H9 (cell line): ENCODE data around the gene KCNH5. TPM values are rescaled to one million over a fixed set of nuclear protein-coding genes. Genes with fewer than 3 reads are reported as not detected.

ENCODE experiments used
- DNase-seq: peaks from one replicate; pipeline ENCODE4 v3.0.0-alpha.2; 2017
- H2AFZ ChIP-seq: one replicate; pipeline ENCODE4 v1.6.1; 2013; ENCODE audit warnings: mild to moderate bottlenecking, low read length, control low read depth, moderate library complexity
- H2AK5ac ChIP-seq: 2 replicates; pipeline ENCODE4 v1.6.1; 2013; ENCODE audit warnings: low read length, control low read depth, mixed read lengths; ENCODE audit not compliant: insufficient read length
- H2BK120ac ChIP-seq: one replicate; pipeline ENCODE4 v1.6.1; 2013; ENCODE audit warnings: low read depth, mild to moderate bottlenecking, low read length, control low read depth, inconsistent platforms; ENCODE audit not compliant: poor library complexity, severe bottlenecking
- H2BK12ac ChIP-seq: 2 replicates; pipeline ENCODE4 v1.6.1; 2013; ENCODE audit warnings: low read length, control low read depth, mixed read lengths, low read depth; ENCODE audit not compliant: insufficient read length
- H2BK15ac ChIP-seq: 2 replicates; pipeline ENCODE4 v1.6.1; 2013; ENCODE audit warnings: low read depth, low read length, control low read depth
- H2BK20ac ChIP-seq: one replicate; pipeline ENCODE4 v1.6.1; 2013; ENCODE audit warnings: low read depth, mild to moderate bottlenecking, low read length, control low read depth, inconsistent platforms; ENCODE audit not compliant: poor library complexity, severe bottlenecking
- H2BK5ac ChIP-seq: 2 replicates; pipeline ENCODE4 v1.6.1; 2013; ENCODE audit warnings: low read length, control low read depth, mixed read lengths; ENCODE audit not compliant: insufficient read length
- H3K14ac ChIP-seq: 2 replicates; pipeline ENCODE4 v1.6.1; 2013; ENCODE audit warnings: low read length, control low read depth; ENCODE audit not compliant: insufficient read depth
- H3K18ac ChIP-seq: 2 replicates; pipeline ENCODE4 v1.6.1; 2013; ENCODE audit warnings: low read depth, mild to moderate bottlenecking, mixed read lengths, low read length, control low read depth; ENCODE audit not compliant: insufficient read length
- H3K23ac ChIP-seq: 2 replicates; pipeline ENCODE4 v1.6.1; 2013; ENCODE audit warnings: low read length, control low read depth, mixed read lengths, low read depth; ENCODE audit not compliant: insufficient read length
- H3K23me2 ChIP-seq: 2 replicates; pipeline ENCODE4 v1.6.1; 2013; ENCODE audit warnings: low read depth, mild to moderate bottlenecking, mixed read lengths, low read length, control low read depth; ENCODE audit not compliant: insufficient read length, poor library complexity, severe bottlenecking
- H3K27ac ChIP-seq: 2 replicates; pipeline ENCODE4 v1.5.1; 2013; ENCODE audit warnings: low read length, control low read depth, mixed read lengths, low read depth; ENCODE audit not compliant: insufficient read length
- H3K27me3 ChIP-seq: 2 replicates; pipeline ENCODE4 v1.6.1; 2013; ENCODE audit warnings: low read length, control low read depth, inconsistent platforms; ENCODE audit not compliant: insufficient read depth
- H3K4ac ChIP-seq: 2 replicates; pipeline ENCODE4 v1.6.1; 2013; ENCODE audit warnings: low read depth, mild to moderate bottlenecking, control low read depth, inconsistent platforms, low read length, moderate library complexity
- H3K4me1 ChIP-seq: 2 replicates; pipeline ENCODE4 v1.6.1; 2013; ENCODE audit warnings: low read length, control low read depth, inconsistent platforms; ENCODE audit not compliant: insufficient read depth
- H3K4me2 ChIP-seq: 2 replicates; pipeline ENCODE4 v1.6.1; 2013; ENCODE audit warnings: low read length, control low read depth, mixed read lengths; ENCODE audit not compliant: insufficient read length, insufficient read depth
- H3K56ac ChIP-seq: 2 replicates; pipeline ENCODE4 v1.6.1; 2013; ENCODE audit warnings: low read depth, mild to moderate bottlenecking, mixed read lengths, low read length, control low read depth; ENCODE audit not compliant: insufficient read length
- H3K79me1 ChIP-seq: 2 replicates; pipeline ENCODE4 v1.6.1; 2013; ENCODE audit warnings: low read depth, mild to moderate bottlenecking, moderate library complexity, low read length, control low read depth, inconsistent platforms; ENCODE audit not compliant: insufficient read depth, poor library complexity, severe bottlenecking
- H3K79me2 ChIP-seq: 2 replicates; pipeline ENCODE4 v1.6.1; 2013; ENCODE audit warnings: low read length, control low read depth, inconsistent platforms; ENCODE audit not compliant: insufficient read depth
- H3K9ac ChIP-seq: 2 replicates; pipeline ENCODE4 v1.6.1; 2013; ENCODE audit warnings: low read length, control low read depth, mixed read lengths; ENCODE audit not compliant: insufficient read length; ENCODE audit errors: extremely low read depth
- H3K9me3 ChIP-seq: one replicate; pipeline ENCODE4 v1.6.1; 2013; ENCODE audit warnings: low read depth, low read length, inconsistent platforms; ENCODE audit not compliant: control insufficient read depth
- H3T11ph ChIP-seq: one replicate; pipeline ENCODE4 v1.6.1; 2013; ENCODE audit warnings: mild to moderate bottlenecking, low read length, control low read depth, inconsistent platforms
- H4K20me1 ChIP-seq: one replicate; pipeline ENCODE4 v1.6.1; 2013; ENCODE audit not compliant: control insufficient read depth, insufficient read length, insufficient read depth
- H4K5ac ChIP-seq: 2 replicates; pipeline ENCODE4 v1.6.1; 2013; ENCODE audit warnings: low read depth, mild to moderate bottlenecking, mixed read lengths, low read length, control low read depth; ENCODE audit not compliant: insufficient read length
- H4K8ac ChIP-seq: replicated peaks from 2 replicates; pipeline ENCODE4 v1.6.1; 2013; ENCODE audit warnings: low read length, control low read depth, mixed read lengths, low read depth; ENCODE audit not compliant: insufficient read length
- H4K91ac ChIP-seq: 2 replicates; pipeline ENCODE4 v1.6.1; 2013; ENCODE audit warnings: low read depth, mild to moderate bottlenecking, moderate library complexity, mixed read lengths, low read length, control low read depth; ENCODE audit not compliant: insufficient read length
- H3K27ac Mint-ChIP-seq, 3 experiments: 2 replicates in 2 of 3; 3 replicates in 1 of 3; pipeline ENCODE4 v1.8.0; 2020 to 2021; ENCODE audit warnings: mixed read lengths in 3 of 3, mild to moderate bottlenecking in 1 of 3, moderate library complexity in 1 of 3
- H3K27me3 Mint-ChIP-seq: 2 replicates; pipeline ENCODE4 v1.8.0; 2021; ENCODE audit warnings: low read depth, mild to moderate bottlenecking, moderate library complexity, mixed read lengths
- H3K36me3 Mint-ChIP-seq, 3 experiments: 2 replicates in 2 of 3; 3 replicates in 1 of 3; pipeline ENCODE4 v1.8.0; 2020 to 2021; ENCODE audit warnings: low read depth in 3 of 3, mixed read lengths in 3 of 3; ENCODE audit not compliant: insufficient read depth in 1 of 3
- H3K4me1 Mint-ChIP-seq, 2 experiments: 2 replicates each; pipeline ENCODE4 v1.8.0; 2020; ENCODE audit warnings: mixed read lengths in 2 of 2
- H3K4me3 Mint-ChIP-seq, 2 experiments: 2 replicates in 1 of 2; 3 replicates in 1 of 2; pipeline ENCODE4 v1.8.0; 2020 to 2021; ENCODE audit warnings: mild to moderate bottlenecking in 2 of 2, mixed read lengths in 2 of 2, moderate library complexity in 1 of 2
- H3K9me3 Mint-ChIP-seq, 2 experiments: 2 replicates in 1 of 2; 3 replicates in 1 of 2; pipeline ENCODE4 v1.8.0; 2020; ENCODE audit warnings: mild to moderate bottlenecking in 2 of 2, mixed read lengths in 2 of 2, moderate library complexity in 1 of 2
- WGBS: extraction: QIAGEN DNeasy Blood & Tissue Kit; methylation state at CpG from one replicate; pipeline ENCODE4 v1.1.7; 2013; ENCODE audit warnings: missing lambda C conversion rate, low lambda C conversion rate, mixed read lengths; ENCODE audit not compliant: insufficient read length; ENCODE audit errors: extremely low coverage; 5-methylcytosine and 5-hydroxymethylcytosine counted together
- total RNA-seq: library from RNA; stranded (reverse); gene quantifications from 2 replicates; pipeline ENCODE4 v1.2.1, GENCODE V29; 2021
- TF ChIP-seq, protein P1 (sequence below): fragments of 200-600 bp; sonication (generic); conservative IDR thresholded peaks from 3 replicates; pipeline ENCODE4 v1.8.0; 2021; ENCODE audit warnings: antibody characterized with exemption, mild to moderate bottlenecking

Gene KCNH5
- total RNA-seq, 1 experiment from 2014 or later: 0.42 TPM

DNA sequence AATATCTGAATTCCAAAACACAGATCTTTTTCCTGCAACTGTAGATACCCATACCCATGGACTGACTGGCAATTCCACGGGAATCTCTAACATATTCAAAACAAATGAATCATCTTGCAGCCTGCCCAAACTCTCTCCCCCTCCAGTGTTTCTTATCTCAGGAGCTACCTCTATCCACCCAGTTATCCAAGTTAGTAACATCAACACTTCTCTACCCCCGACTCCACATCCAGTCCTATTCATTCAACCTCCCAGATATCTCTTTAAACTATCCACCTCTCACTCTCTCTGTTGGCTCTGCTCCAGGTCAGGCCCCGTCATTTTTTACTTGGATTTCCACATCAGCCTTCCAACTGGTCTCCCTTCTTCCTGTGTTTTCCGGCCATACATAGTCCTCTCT, 6.7 kb upstream of the KCNH5 start:
- Histone ChIP-seq H2BK20ac (no peak overlapping the region), H3T11ph (no peak overlapping the region), H3K23ac (no peak overlapping the region), H2BK5ac (no peak overlapping the region), H2AK5ac (no peak overlapping the region), H3K27me3 (peaks cover 7% of the 10 kb centered on the region; the same call in 1 of the 2 replicates), H3K56ac (no peak overlapping the region), H3K9ac (no peak overlapping the region), H3K14ac (no peak overlapping the region), H4K5ac (no peak overlapping the region), H3K18ac (no peak overlapping the region), H2BK15ac (no peak overlapping the region), H3K23me2 (no peaks in the 10 kb centered on the region), H4K20me1 (no peaks in the 10 kb centered on the region), H3K79me2 (no peaks in the 10 kb centered on the region), H3K9me3 (no peaks in the 10 kb centered on the region), H3K4me2 (no peak overlapping the region), H2BK12ac (no peak overlapping the region), H3K4me1 (no peaks in the 10 kb centered on the region), H2AFZ (no peak overlapping the region), H4K8ac (no peak overlapping the region), H2BK120ac (no peak overlapping the region), H3K27ac (no peak overlapping the region), H3K79me1 (no peaks in the 10 kb centered on the region), H4K91ac (no peak overlapping the region), H3K4ac (no peak overlapping the region)
- H3K36me3 Mint-ChIP-seq: no peaks in the 10 kb centered on the region; a peak in 1 of 7 replicates
- no peak overlapping the region for H3K27ac Mint-ChIP-seq
- WGBS: 100% methylated on average over 1 of the region's 4 CpGs
- no peaks in the 10 kb centered on the region; a peak in 1 of 5 replicates for H3K9me3 Mint-ChIP-seq
- no peaks in the 10 kb centered on the region for H3K27me3 Mint-ChIP-seq
- TF ChIP-seq, protein P1, sequence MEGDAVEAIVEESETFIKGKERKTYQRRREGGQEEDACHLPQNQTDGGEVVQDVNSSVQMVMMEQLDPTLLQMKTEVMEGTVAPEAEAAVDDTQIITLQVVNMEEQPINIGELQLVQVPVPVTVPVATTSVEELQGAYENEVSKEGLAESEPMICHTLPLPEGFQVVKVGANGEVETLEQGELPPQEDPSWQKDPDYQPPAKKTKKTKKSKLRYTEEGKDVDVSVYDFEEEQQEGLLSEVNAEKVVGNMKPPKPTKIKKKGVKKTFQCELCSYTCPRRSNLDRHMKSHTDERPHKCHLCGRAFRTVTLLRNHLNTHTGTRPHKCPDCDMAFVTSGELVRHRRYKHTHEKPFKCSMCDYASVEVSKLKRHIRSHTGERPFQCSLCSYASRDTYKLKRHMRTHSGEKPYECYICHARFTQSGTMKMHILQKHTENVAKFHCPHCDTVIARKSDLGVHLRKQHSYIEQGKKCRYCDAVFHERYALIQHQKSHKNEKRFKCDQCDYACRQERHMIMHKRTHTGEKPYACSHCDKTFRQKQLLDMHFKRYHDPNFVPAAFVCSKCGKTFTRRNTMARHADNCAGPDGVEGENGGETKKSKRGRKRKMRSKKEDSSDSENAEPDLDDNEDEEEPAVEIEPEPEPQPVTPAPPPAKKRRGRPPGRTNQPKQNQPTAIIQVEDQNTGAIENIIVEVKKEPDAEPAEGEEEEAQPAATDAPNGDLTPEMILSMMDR: no peak
- H3K4me3 Mint-ChIP-seq: no peak overlapping the region
- peaks cover 13 to 14% of the 10 kb centered on the region in 2 experiments for H3K4me1 Mint-ChIP-seq
- no peak for DNase-seq
